Measurements from ENCODE around the gene TRIM62. TPM values are rescaled to one million over a fixed set of nuclear protein-coding genes. Genes with fewer than 3 reads are reported as not detected.
A peak's percentile ranks its signal among the peaks of the same experiment; 100 is the strongest.

TRIM62 gene
- 10 to 100 TPM in 1 of 3 donors, 1 to 10 TPM in 2; 4.3 to 10.8 (median 7.2) TPM for total RNA-seq

DNA sequence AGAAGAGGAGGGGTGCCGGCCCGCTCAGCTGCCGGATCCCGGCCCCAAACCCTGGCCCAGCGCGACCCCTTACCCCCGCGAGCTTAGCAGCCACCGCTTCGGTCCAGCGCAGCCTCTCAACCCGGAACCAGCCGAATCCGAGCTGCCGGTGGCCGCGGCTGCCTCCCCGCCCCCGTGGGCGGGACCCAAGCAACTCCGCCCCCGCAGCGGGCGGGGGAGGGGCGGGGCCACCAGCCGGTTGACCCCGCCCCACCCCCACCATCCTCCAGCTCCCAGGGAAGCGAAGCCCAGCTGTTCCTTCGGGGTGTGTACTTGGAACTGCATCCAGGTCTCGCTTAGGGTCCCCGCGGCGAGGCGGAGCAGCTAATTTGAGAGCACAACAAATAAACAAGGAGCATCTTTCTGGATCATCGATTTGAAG, at the start of gene TRIM62:
Gene TRIM62 (minus strand): TSS at position 123 of the 421 bp plus-strand sequence. CDS start 611 bp downstream, outside the sequence.
- Histone ChIP-seq H3K27ac (peak within 1 kb of the TSS; percentile 79 to 90), H3K4me3 (peak within 1 kb of the TSS; percentile 75 to 93 (median 84)), H3K9me3 (no peaks in the 10 kb centered on the region), H3K4me1 (no peaks in the 10 kb centered on the region), H3K27me3 (no peaks in the 10 kb centered on the region), H3K36me3 (no peaks in the 10 kb centered on the region)
- intact Hi-C loops (cut with DNase I; ENCODE audit: low total_unique reads) = no loop called here
- TF ChIP-seq POLR2AphosphoS5 (IDR thresholded peaks at IDR 0.05) (no peak), POLR2A (IDR thresholded peaks at IDR 0.05) (peak; percentile 51)
- TF ChIP-seq, protein P1, sequence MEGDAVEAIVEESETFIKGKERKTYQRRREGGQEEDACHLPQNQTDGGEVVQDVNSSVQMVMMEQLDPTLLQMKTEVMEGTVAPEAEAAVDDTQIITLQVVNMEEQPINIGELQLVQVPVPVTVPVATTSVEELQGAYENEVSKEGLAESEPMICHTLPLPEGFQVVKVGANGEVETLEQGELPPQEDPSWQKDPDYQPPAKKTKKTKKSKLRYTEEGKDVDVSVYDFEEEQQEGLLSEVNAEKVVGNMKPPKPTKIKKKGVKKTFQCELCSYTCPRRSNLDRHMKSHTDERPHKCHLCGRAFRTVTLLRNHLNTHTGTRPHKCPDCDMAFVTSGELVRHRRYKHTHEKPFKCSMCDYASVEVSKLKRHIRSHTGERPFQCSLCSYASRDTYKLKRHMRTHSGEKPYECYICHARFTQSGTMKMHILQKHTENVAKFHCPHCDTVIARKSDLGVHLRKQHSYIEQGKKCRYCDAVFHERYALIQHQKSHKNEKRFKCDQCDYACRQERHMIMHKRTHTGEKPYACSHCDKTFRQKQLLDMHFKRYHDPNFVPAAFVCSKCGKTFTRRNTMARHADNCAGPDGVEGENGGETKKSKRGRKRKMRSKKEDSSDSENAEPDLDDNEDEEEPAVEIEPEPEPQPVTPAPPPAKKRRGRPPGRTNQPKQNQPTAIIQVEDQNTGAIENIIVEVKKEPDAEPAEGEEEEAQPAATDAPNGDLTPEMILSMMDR (IDR thresholded peaks at IDR 0.05) = no peak
- peak; percentile 75 to 81 for DNase-seq (ENCODE audit: low spot score in 2 of 2)

DNA sequence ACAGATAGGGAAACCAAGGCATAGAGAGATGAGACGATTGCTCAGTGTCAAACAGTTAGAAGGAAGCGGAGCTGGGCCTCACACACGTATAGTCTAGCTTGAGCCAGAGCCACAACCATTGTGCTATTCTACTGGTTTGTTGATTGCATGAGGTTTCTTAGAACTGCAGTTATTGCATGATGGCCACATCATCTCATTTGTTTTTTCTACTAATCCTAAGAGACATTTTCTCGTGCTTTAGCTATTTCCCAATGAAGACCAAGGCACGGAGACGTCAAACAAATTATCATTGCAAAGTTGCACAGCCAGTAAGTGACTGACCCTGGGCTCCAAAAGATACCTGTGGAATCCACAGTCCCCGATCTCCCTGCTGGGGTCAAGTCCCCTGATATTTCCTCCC, 49.3 kb upstream of the TRIM62 start:
- no peaks in the 10 kb centered on the region for H3K9me3 ChIP-seq
- DNase-seq (ENCODE audit: low spot score in 2 of 2) = no peak
- intact Hi-C loops (cut with DNase I; ENCODE audit: low total_unique reads) = no loop called here
- H3K36me3 ChIP-seq = no peaks in the 10 kb centered on the region
- H3K27me3 ChIP-seq = no peaks in the 10 kb centered on the region
- no peak overlapping the region for H3K27ac ChIP-seq
- H3K4me3 ChIP-seq = no peak overlapping the region
- no peaks in the 10 kb centered on the region for H3K4me1 ChIP-seq
- no peak for TF ChIP-seq POLR2A (IDR thresholded peaks at IDR 0.05)
- no peak for TF ChIP-seq POLR2AphosphoS5 (IDR thresholded peaks at IDR 0.05)
- TF ChIP-seq, protein P1 (IDR thresholded peaks at IDR 0.05) = no peak

DNA sequence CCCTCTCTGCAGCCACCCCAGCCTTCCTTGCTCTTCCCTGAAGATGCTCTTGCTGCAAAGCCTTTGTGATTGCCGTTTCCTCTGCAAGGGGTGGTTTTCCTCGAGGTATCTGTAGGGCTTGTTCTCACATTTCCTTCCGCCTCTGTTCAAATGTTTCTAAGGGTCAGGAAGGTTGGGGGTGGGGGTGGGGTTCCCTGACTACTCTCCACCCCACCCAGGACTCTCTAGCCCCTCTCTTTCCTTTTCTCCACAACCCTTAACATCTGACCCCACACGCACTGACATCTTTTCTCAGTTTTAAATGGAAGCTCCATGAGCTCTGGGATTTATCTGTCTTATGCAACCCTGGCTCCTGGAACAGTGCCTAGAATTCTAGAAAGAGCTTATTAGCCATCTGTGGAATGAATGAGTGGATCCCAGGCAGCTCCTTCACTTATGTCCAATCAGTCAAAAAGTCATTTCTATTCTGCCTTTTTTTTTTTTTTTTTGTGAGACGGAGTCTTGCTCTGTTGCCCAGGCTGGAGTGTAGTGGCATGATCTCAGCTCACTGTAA, 47.2 kb upstream of the TRIM62 start:
- Histone ChIP-seq H3K27ac (no peak overlapping the region), H3K9me3 (peaks cover 3 to 9% of the 10 kb centered on the region in 2 donors), H3K4me3 (no peak overlapping the region), H3K4me1 (no peaks in the 10 kb centered on the region), H3K27me3 (no peaks in the 10 kb centered on the region), H3K36me3 (no peaks in the 10 kb centered on the region)
- TF ChIP-seq POLR2A (IDR thresholded peaks at IDR 0.05) = no peak
- TF ChIP-seq, protein P1 (IDR thresholded peaks at IDR 0.05) = no peak
- no peak for TF ChIP-seq POLR2AphosphoS5 (IDR thresholded peaks at IDR 0.05)
- DNase-seq (ENCODE audit: low spot score in 2 of 2) = no peak
- intact Hi-C loops (cut with DNase I; ENCODE audit: low total_unique reads) = no loop called here

DNA sequence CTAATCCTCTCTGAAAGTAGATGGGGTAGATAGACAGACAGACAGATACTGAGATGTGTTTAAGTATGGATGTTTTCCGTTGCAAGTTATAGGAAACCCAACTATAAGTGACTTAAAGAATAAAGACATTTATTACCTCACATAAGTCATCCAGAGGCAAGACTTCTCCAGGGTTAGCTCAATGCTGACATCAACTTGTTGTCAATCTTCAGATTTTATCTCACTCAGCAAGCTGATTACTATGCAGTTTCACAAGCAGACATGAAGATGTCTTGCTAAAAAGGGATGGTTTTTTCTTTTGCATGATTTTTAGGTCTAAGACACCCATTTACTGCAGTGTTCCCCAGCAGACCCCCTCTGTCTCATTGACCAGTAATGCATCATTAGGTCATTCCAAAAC, 43.7 kb upstream of the TRIM62 start:
- intact Hi-C loops (cut with DNase I; ENCODE audit: low total_unique reads) = no loop called here
- Histone ChIP-seq H3K4me1 (no peaks in the 10 kb centered on the region), H3K4me3 (no peak overlapping the region), H3K27ac (no peak overlapping the region), H3K9me3 (peaks cover 3 to 9% of the 10 kb centered on the region in 2 donors), H3K36me3 (no peaks in the 10 kb centered on the region), H3K27me3 (no peaks in the 10 kb centered on the region)
- TF ChIP-seq POLR2AphosphoS5 (IDR thresholded peaks at IDR 0.05) (no peak), POLR2A (IDR thresholded peaks at IDR 0.05) (no peak)
- TF ChIP-seq, protein P1 (IDR thresholded peaks at IDR 0.05) = no peak
- DNase-seq (ENCODE audit: low spot score in 2 of 2) = no peak

DNA sequence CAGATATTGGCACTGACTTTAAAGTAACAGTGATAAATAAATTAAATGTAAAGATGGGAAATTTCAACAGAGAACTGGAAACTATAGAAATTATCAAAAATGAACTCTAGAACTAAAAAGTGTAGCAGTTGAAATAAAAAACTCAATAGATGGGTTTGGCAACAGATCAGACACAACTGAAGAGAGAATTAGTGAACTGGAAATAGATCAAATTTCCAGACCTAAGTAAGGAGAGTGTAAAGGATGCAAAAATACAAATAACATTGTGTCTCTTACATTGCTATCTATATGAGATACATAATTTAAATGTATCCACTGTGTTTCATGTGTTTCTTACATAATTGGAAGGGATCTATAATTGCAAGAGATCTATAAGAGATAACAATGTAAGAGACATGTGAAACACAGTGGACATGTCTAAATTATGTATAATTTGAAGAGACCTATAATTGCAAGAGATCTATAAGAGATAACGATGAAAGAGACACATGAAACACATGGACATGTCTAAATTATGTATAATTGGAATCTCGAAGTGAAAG, 42.4 kb upstream of the TRIM62 start:
- Histone ChIP-seq H3K9me3 (peaks cover 3 to 9% of the 10 kb centered on the region in 2 donors), H3K36me3 (no peaks in the 10 kb centered on the region), H3K27me3 (no peaks in the 10 kb centered on the region), H3K27ac (no peak overlapping the region), H3K4me3 (no peak overlapping the region), H3K4me1 (no peaks in the 10 kb centered on the region)
- TF ChIP-seq, protein P1 (IDR thresholded peaks at IDR 0.05) = no peak
- no peak for TF ChIP-seq POLR2AphosphoS5 (IDR thresholded peaks at IDR 0.05)
- intact Hi-C loops (cut with DNase I; ENCODE audit: low total_unique reads) = no loop called here
- DNase-seq (ENCODE audit: low spot score in 2 of 2) = no peak

All from breast epithelium (tissue), 4 donors.